ENCODE results near the gene EHMT2. TPM values are rescaled to one million over a fixed set of nuclear protein-coding genes. Genes with fewer than 3 reads are reported as not detected.
A peak's percentile ranks its signal among the peaks of the same experiment; 100 is the strongest.

Gene EHMT2
- total RNA-seq, 1 donor from 2014 or later, result 35.8 TPM

DNA sequence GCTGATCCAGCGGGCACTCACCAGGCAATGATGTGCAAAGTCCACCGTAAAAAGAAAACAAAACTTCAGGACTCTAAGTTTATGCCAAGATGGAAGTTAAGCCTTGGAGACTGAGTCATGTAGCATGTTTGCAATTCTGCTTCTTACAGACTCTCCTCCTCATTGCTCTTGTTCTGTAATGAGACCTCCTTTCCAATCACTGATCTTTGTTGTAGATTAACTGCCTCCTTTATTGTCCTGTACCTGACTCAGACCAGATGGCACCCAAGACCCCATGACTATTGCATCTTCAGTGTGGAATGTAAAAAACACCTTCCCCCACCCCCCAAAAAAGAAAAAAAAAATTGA lies 46.0 kb downstream of the EHMT2 start:
- peaks cover 5% of the 10 kb centered on the region for H3K4me1 Mint-ChIP-seq (ENCODE audit: low read depth, unreplicated experiment)
- Histone ChIP-seq H3K27me3 (ENCODE audit: insufficient read depth, low read length) (no peaks in the 10 kb centered on the region), H3K9me3 (ENCODE audit: insufficient read depth, low read depth, low read length) (no peaks in the 10 kb centered on the region), H3K4me2 (ENCODE audit: low read length) (no peak overlapping the region), H3K36me3 (ENCODE audit: insufficient read depth, low read length) (no peaks in the 10 kb centered on the region), H2AFZ (ENCODE audit: low read depth, low read length) (no peak overlapping the region), H3K79me2 (ENCODE audit: insufficient read depth, low read length) (no peaks in the 10 kb centered on the region), H4K20me1 (ENCODE audit: insufficient read depth, low read length) (no peaks in the 10 kb centered on the region), H3K9ac (ENCODE audit: low read length) (no peak overlapping the region), H3K4me1 (ENCODE audit: insufficient read depth, low read length) (no peaks in the 10 kb centered on the region), H3K27ac (ENCODE audit: low read depth, low read length) (no peak overlapping the region), H3K4me3 (ENCODE audit: insufficient read depth, low read depth, low read length) (no peak overlapping the region)
- H3K36me3 Mint-ChIP-seq (ENCODE audit: low read depth, unreplicated experiment), result peaks cover 8% of the 10 kb centered on the region
- DNase-seq (ENCODE audit: low read depth) (peak; percentile 43), FAIRE-seq (no peak)
- no peak overlapping the region for H3K4me3 Mint-ChIP-seq (ENCODE audit: unreplicated experiment)
- H3K27me3 Mint-ChIP-seq (ENCODE audit: low read depth, unreplicated experiment), result no peaks in the 10 kb centered on the region
- H3K27ac Mint-ChIP-seq (ENCODE audit: unreplicated experiment), result no peak overlapping the region
- TF ChIP-seq EZH2 (IDR thresholded peaks at IDR 0.05; ENCODE audit: insufficient read depth, low read length), result no peak
- TF ChIP-seq, protein P1, sequence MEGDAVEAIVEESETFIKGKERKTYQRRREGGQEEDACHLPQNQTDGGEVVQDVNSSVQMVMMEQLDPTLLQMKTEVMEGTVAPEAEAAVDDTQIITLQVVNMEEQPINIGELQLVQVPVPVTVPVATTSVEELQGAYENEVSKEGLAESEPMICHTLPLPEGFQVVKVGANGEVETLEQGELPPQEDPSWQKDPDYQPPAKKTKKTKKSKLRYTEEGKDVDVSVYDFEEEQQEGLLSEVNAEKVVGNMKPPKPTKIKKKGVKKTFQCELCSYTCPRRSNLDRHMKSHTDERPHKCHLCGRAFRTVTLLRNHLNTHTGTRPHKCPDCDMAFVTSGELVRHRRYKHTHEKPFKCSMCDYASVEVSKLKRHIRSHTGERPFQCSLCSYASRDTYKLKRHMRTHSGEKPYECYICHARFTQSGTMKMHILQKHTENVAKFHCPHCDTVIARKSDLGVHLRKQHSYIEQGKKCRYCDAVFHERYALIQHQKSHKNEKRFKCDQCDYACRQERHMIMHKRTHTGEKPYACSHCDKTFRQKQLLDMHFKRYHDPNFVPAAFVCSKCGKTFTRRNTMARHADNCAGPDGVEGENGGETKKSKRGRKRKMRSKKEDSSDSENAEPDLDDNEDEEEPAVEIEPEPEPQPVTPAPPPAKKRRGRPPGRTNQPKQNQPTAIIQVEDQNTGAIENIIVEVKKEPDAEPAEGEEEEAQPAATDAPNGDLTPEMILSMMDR (IDR thresholded peaks at IDR 0.05; ENCODE audit: insufficient read depth, low read depth, low read length), result no peak
- H3K9me3 Mint-ChIP-seq (ENCODE audit: unreplicated experiment), result no peaks in the 10 kb centered on the region

DNA sequence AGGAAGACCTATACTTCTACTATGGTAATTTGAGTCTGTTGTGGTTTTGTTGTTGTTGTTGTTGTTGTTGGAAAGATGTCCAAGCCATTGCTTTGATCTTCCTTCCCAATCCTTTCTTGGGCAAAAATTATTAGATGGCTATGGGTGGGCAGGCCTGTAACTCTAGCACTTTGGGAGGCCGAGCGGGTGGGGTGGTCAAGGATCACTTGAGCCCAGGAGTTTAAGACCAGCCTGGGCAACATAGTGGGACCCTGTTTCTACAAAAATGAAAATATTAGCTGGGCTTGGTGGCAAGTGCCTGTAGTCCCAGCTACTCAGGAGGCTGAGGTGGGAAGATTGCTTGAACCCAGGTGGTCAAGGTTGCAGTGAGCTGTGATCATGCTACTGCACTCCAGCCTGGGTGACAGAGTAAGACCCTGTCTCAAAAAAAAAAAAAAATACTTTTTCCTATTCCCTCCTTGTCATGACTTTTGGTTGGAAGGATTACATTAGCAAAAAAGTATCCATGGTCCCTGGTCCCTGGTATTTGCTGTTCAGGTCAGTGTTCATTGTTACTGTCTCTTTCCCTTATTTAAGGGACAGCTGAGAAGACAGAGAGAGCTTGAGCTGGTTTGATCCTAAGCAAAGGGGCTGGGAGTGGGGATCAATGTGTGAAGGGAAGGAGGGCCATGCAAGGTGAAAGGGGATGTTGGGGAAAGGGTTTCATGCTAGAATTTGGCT lies 46.6 kb downstream of the EHMT2 start:
- Histone ChIP-seq H4K20me1 (ENCODE audit: insufficient read depth, low read length) (no peaks in the 10 kb centered on the region), H3K4me3 (ENCODE audit: insufficient read depth, low read depth, low read length) (no peak overlapping the region), H2AFZ (ENCODE audit: low read depth, low read length) (no peak overlapping the region), H3K4me2 (ENCODE audit: low read length) (no peak overlapping the region), H3K4me1 (ENCODE audit: insufficient read depth, low read length) (no peaks in the 10 kb centered on the region), H3K36me3 (ENCODE audit: insufficient read depth, low read length) (no peaks in the 10 kb centered on the region), H3K27ac (ENCODE audit: low read depth, low read length) (no peak overlapping the region), H3K9ac (ENCODE audit: low read length) (no peak overlapping the region), H3K79me2 (ENCODE audit: insufficient read depth, low read length) (no peaks in the 10 kb centered on the region), H3K9me3 (ENCODE audit: insufficient read depth, low read depth, low read length) (no peaks in the 10 kb centered on the region), H3K27me3 (ENCODE audit: insufficient read depth, low read length) (no peaks in the 10 kb centered on the region)
- no peaks in the 10 kb centered on the region for H3K9me3 Mint-ChIP-seq (ENCODE audit: unreplicated experiment)
- peaks cover 5% of the 10 kb centered on the region for H3K4me1 Mint-ChIP-seq (ENCODE audit: low read depth, unreplicated experiment)
- TF ChIP-seq, protein P1 (IDR thresholded peaks at IDR 0.05; ENCODE audit: insufficient read depth, low read depth, low read length), result no peak
- no peak for TF ChIP-seq EZH2 (IDR thresholded peaks at IDR 0.05; ENCODE audit: insufficient read depth, low read length)
- peaks cover 8% of the 10 kb centered on the region for H3K36me3 Mint-ChIP-seq (ENCODE audit: low read depth, unreplicated experiment)
- H3K27me3 Mint-ChIP-seq (ENCODE audit: low read depth, unreplicated experiment), result no peaks in the 10 kb centered on the region
- FAIRE-seq (no peak), DNase-seq (ENCODE audit: low read depth) (no peak)
- H3K27ac Mint-ChIP-seq (ENCODE audit: unreplicated experiment), result no peak overlapping the region
- no peak overlapping the region for H3K4me3 Mint-ChIP-seq (ENCODE audit: unreplicated experiment)

DNA sequence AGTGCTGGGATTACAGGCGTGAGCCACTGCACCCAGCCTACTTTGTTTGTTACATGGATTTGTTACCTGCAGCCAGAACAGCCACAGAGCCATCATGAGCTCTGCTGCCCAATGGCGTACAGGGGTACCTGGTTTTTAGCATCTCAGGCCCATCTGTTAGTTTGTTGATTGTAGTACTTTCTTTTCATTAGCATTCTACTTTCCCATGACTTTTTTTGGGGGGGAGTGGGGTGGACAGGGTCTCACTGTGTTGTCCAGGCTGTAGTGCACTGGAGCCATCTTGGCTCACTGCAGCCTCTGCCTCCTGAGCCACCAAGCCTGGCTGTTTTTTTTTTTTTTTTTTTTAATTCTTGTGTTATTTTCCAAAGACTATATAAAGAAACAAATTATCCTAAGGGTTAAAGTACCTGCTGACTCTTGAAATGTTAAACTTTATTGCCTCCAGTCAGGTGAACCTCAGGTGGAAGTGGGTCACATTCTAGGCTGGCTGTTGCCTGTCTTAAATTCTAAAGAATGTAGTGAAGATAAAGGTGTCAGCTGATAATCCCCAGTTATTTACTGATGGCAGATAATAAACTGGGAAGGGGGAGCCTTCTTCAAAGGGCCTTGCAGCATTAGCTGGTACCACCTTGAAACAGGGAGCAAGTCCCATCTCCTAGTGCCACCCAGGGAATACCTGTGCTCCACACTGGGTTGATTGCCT lies 50.1 kb downstream of the EHMT2 start:
- Histone ChIP-seq H2AFZ (ENCODE audit: low read depth, low read length) (no peak overlapping the region), H3K27ac (ENCODE audit: low read depth, low read length) (no peak overlapping the region), H3K4me2 (ENCODE audit: low read length) (no peak overlapping the region), H3K36me3 (ENCODE audit: insufficient read depth, low read length) (no peaks in the 10 kb centered on the region), H3K9ac (ENCODE audit: low read length) (no peak overlapping the region), H3K27me3 (ENCODE audit: insufficient read depth, low read length) (no peaks in the 10 kb centered on the region), H3K4me1 (ENCODE audit: insufficient read depth, low read length) (no peaks in the 10 kb centered on the region), H3K4me3 (ENCODE audit: insufficient read depth, low read depth, low read length) (no peak overlapping the region), H4K20me1 (ENCODE audit: insufficient read depth, low read length) (no peaks in the 10 kb centered on the region), H3K79me2 (ENCODE audit: insufficient read depth, low read length) (no peaks in the 10 kb centered on the region), H3K9me3 (ENCODE audit: insufficient read depth, low read depth, low read length) (no peaks in the 10 kb centered on the region)
- FAIRE-seq (no peak), DNase-seq (ENCODE audit: low read depth) (no peak)
- TF ChIP-seq, protein P1 (IDR thresholded peaks at IDR 0.05; ENCODE audit: insufficient read depth, low read depth, low read length), result no peak
- no peak for TF ChIP-seq EZH2 (IDR thresholded peaks at IDR 0.05; ENCODE audit: insufficient read depth, low read length)
- no peak overlapping the region for H3K4me3 Mint-ChIP-seq (ENCODE audit: unreplicated experiment)
- no peaks in the 10 kb centered on the region for H3K36me3 Mint-ChIP-seq (ENCODE audit: low read depth, unreplicated experiment)
- no peaks in the 10 kb centered on the region for H3K9me3 Mint-ChIP-seq (ENCODE audit: unreplicated experiment)
- H3K4me1 Mint-ChIP-seq (ENCODE audit: low read depth, unreplicated experiment), result peaks cover 5% of the 10 kb centered on the region
- no peaks in the 10 kb centered on the region for H3K27me3 Mint-ChIP-seq (ENCODE audit: low read depth, unreplicated experiment)
- H3K27ac Mint-ChIP-seq (ENCODE audit: unreplicated experiment), result no peak overlapping the region

All from astrocyte (in vitro differentiated cells and primary cell).